Fibroblast of gingiva (primary cell): Measurements from ENCODE around the gene COQ10A.
"Not testable (repeated sequence)": the region's sequence is repeated elsewhere in the genome, so short reads cannot be mapped to it uniquely, and the experiment has no call there.

Experiments used
- DNase-seq: peaks from one replicate; pipeline ENCODE4 v3.0.0-alpha.2; 2011; ENCODE audit warnings: low read depth

Gene COQ10A

DNA sequence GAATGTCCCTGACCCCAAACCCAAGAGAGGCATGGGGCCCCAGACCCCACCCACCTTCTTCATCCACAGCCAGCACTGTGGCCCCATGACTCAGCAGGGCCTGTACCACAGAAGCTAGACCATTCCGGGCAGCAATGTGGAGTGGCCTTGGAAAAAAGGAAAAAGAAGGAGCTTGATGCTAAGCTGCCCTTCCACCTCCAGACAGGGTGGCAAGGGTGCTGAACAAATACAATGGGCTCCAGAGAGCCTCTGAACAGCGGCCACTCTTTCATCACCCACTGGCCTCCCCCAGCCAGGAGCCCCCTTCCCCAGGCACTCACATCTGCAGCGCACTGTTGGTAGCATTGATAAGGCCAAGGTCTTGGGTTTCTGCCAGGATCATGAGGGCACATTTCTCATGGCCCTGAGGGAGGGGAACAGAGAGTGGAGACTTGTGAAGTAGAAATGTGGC is 23.0 kb upstream of the COQ10A start:
- DNase-seq = no peak

DNA sequence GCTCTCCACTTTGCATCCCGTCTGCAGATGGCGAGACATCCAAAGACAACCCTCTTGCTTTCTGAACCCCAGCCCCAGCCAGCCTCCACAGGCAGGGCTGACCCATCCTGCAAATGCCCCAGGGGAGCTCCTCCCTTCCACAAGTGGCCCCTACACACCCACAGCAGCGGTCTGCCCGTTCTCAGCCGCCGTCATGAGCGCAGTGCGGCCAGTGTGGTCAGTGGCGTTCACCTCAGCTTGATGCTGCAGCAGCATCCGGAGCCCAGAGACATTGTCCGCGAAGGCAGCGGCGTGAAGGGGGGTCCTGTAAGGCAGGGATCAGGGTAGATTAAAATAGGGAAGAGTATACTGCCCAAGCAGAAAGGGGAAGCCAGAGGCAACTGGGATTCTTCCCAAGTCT is 22.2 kb upstream of the COQ10A start:
- no peak for DNase-seq

DNA sequence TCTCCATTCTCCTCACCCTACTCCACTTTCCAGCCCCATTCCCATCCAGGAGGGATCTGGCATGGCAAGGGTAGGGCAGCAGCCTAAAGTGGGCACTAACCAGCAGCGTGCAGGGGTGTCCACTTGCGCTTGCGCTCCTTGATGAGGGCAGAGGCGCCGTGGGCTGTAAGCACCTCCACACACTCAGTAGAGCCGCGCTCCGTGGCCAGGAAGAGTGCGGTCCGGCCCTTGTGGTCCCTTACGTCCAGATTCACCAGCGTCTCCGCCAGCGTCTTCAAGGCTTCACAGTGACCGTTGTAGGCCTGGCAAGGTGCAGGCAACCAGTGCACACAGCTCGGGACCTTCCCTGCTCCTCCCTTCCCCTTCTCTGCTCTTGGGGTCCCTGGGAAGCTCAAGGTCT is 18.8 kb upstream of the COQ10A start:
- no peak for DNase-seq

DNA sequence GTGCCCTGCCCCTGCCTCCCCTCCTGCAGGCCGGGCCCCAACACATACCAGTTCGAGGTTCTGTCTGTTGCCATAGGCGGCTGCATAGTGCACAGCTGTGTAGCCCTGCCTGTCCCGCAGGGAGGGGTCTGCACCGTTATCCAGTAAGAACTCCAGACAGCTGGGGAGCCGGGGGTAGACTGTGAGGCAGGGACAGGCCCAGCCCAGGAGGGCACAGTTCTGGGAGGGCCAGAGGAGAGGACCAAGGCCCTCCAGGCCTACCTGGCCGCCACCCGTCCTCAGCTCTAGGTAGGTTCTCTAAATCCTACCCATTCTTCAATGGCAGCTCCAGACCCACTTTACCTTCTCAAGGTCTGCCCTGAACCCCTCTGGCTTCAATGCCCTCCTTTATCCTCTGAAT is 18.0 kb upstream of the COQ10A start:
- no peak for DNase-seq

DNA sequence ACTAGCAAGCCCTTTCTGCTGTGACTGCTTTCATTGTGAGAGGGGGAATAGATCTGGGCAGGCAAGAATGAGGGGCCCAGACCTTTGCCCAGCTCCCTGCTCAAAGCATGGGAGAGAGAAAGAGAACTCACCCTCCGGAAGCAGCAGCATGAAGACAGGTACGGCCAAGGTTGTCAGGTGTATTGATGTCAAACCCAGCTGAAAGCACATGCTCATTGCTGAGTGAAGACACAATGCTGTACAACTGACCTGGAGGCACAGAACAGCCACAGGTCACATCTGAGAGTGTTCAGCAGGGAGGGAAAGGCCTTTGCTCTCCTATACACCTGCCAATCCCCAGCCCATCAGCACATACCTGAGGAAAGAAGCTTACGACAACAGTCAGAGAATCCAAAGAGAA is 14.1 kb upstream of the COQ10A start:
- no peak for DNase-seq

DNA sequence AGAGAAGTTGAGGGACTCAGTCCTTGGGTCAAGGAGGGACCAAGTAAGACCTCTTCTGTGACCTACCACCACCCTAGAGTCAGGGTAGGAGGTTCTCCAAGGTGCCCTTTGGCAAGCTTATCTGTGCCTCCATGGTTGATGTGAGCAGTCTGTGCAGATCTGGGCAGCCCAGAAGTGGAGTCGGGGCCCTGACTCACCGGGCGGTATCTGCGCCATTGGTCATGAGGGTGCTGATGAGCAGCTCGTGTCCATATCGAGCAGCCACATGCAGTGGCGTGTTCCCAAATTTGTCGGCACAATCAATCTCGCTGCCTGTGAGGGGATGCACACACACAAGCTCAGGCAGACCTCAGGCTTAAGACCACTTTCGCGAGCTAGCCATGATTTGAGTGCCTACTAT is 13.7 kb upstream of the COQ10A start:
- no peak for DNase-seq

DNA sequence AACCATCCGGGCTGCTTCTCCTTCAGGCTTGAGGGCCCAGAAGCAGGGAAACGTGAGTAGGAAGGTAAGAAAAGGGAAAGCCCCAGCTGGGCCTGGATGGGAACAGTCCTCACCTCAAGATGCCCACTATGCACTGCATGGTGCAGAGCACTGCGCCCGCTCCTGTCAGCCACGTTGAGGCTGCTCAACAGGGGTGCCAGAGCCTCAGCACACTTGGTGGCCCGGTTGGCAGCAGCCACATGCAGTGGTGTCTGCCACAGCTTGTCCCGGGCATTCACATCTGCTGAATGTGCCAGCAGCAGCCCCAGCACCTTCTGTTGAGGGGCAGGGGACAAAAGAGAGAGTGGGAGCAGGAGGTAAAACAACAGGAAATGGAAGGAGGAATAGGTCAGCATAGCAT is 11.1 kb upstream of the COQ10A start:
- DNase-seq = no peak

DNA sequence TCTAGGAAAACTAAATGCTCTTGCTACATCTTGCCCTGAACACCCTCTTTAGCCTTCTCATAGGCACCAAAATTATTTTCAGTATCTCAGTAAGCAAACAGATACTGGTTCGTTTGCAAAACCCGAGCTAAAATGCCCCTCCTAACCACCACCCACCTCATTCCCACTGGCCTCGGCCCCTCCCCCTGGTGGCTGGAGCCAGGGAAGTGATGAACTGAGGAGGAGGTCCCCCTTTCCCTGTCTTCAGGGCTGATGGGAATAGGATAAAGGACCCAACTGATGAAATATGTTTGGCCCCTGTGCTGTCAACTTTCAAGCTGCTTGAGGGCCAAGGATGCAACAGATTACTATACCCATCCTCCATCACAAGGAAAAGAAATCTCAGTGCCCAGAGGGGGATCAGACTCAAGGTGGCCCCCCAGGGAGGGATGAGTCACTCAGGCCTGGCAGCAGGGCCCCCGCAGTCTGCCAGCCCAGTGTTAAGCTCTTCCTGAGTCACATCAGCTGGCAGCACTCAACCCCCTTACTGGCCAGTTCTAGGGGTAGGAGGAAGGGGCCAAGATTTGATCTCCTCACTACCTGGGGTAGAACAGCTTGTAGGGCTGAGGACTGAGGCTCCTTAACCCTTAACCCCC is 10.3 kb upstream of the COQ10A start:
- DNase-seq = peak; percentile 80

DNA sequence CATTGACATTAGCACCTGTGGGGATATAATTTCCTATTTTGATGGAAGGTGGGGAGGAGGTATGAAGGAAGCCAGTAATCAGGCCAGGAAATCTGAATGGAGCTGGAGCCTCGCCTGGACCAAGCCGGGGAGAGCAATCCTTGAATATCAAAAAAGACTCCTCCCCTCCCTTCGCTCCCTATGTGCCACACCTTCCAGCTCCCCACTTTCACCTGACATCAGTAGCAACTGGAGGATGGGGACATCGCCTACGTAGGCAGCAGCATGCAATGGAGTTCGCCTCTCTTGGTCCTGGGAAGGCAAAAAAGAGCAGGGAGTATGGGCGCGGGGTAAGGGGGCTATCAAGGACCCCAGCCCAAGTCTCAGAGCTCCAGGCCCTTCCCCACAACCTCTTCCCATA is 9.7 kb upstream of the COQ10A start:
- no peak for DNase-seq

DNA sequence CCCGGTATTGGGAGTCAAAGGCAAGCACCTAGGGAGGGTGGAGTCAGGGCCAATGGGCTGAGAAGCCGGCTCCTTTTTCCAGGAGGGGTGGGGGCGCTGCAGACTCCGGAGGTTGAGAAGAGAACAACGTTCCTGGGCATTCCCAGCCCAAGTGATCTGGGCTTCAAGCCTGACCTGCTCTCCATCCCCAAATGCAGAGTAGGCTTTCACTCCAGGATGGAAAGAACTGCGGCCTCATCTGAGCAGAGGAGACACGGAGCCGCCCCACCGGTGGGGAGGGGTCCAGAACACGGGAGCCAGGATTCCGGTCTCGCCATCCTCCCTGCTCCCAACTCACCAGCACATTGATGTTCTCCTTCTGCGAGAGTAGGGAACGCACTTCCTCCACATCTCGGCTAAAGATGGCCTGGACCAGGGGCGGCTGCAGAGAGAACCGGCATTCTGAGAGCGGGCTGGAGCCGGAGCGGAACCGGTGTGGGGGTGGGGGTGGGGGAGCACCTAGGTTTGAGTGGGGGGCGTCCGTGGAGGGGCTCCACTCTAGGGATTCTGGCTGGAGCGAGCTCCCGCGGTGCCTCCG is 9.2 kb upstream of the COQ10A start:
- DNase-seq = no peak

DNA sequence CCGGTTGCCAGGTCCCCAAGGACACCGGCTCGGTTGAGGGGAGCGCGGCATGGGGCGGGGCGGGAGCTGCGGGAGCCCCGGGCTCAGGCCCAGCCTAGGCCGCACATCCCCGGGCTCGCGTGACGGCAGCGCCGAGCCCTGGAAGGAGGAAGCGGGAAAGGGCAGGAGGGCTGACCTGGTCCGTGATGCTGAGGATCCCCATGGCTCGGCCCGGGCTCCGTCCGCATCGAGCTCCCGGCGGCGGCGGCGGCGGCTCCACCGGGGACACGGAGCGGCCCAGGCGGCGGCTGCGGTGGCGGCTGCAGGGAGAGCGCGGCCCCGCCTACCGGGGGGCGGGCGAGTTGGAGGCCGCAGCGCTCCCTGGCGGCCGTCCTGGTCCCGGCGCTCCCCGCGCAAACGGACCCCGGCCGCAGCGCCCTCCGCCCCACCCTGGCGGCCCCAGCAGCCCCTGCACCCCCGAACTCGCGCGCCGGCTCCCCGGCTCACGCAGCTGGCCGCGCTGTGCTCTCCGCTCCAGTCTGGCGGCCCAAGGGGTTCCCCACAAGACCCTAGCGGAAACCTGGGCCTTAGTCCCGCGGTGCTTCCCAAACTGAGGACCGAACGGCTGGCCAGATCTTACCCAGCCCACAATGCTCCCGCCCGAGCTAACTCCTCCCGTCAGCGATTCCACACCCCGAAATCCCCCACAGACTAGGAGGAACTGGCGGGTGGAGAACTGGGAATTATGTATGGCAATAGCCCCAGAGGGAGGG is 8.5 kb upstream of the COQ10A start, which contains the start of gene ANKRD52:
ANKRD52 (minus strand) TSS at position 317 of the 752 bp plus-strand sequence; CDS start at position 202, 115 bp downstream.
- peak; percentile 83 for DNase-seq

DNA sequence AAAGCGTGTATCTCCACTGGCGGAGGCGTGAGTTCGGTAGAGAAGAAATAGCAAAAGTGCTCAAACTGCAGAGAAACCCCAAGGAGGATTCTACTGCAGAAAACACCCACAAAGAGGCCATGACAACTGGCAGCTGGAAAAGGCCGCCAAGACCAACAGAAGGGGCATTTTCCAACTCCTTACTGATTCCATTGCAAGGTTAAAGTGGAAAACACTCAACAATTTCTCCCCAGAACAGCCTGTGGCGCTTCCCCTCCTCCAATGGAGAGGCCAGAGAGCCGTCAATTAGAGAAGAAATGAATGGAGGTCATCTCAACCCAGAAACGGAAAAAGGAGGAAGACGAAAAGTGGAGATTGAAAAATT is 7.9 kb upstream of the COQ10A start:
- no peak for DNase-seq

DNA sequence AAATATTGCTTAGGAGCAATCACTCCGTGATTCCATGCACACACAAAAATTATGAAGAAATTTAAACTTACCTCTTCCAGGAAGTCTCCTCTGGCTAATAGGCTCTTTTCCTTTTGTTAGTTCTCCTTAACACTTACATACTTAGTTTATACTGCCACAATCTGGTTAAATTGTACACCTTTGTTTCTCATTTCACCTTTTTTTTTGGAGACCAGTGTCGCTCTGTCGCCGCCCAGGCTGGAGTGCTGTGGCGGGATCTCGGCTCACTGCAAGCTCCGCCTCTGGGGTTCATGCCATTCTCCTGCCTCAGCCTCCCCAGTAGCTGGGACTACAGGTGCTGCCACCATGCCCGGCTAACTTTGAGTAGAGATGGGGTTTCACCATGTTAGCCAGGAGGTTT is 6.4 kb upstream of the COQ10A start:
- no peak for DNase-seq

DNA sequence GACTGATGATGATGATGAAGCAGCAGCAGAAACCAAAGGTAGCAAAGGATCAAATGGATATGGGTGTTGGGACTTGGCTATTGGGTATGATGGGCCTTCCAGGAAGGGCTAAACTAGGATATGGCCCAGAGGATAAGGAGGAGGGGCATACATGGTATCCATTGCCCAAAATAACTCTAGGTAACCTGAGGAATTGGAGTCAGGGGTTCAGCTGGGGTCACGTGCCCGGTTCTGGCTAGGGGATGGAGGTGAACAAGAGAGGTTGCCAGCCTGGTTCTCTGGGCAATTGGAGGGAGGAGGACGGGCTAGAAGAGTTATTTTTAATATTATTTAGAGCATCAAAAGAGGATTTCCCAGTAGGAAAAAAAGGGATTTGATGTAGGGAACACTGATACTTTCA is 5.8 kb upstream of the COQ10A start:
- no peak for DNase-seq

DNA sequence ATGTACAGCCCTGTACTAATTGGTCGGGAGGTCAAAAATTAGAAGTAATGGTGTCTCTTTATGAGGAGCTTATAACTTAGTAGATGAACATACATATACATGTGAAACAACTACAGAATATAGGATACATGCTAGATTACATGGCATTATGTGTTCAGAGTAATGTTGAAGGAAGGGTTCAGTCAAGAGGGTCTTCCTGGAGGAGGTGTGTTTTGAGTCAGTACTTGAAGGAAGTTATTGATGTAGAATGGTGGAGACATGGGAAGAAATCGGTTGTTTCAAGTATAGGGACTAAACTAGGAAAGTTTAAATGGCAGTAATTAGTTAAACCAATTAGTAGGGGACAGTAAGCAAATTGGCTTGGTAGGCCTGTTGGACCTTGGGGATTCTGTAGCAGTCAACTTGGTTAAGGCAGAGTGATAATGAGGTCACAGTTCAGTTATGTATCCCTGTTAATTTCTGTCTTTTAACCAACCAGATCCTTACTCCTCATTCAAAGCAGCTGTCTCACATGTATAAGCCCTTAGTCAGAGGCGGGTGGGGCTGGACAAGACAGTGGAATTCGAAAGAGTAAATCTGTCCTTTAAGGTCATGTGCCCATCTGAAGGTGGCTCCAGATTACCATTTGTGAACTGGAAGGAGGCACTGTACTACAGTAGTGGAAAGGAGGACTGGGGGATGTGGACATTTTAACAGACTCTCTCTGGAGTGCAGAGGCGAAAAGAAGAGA is 5.1 kb upstream of the COQ10A start:
- DNase-seq = peak; percentile 73

DNA sequence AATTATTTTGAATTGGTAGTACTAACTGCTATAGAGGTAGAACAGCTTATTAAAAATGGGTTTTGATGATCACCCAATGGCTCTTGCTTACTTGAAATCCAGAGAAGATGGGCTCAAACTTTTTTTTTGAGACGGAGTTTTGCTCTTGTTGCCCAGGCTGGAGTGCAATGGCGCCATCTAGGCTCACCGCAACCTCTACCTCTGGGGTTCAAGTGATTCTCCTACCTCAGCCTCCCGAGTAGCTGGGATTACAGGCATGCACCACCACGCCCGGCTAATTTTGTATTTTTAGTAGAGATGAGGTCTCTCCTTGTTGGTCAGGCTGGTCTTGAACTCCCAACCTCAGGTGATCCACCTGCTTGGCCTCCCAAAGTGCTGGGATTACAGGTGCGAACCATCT is 3.8 kb upstream of the COQ10A start:
- DNase-seq = not testable (repeated sequence)

DNA sequence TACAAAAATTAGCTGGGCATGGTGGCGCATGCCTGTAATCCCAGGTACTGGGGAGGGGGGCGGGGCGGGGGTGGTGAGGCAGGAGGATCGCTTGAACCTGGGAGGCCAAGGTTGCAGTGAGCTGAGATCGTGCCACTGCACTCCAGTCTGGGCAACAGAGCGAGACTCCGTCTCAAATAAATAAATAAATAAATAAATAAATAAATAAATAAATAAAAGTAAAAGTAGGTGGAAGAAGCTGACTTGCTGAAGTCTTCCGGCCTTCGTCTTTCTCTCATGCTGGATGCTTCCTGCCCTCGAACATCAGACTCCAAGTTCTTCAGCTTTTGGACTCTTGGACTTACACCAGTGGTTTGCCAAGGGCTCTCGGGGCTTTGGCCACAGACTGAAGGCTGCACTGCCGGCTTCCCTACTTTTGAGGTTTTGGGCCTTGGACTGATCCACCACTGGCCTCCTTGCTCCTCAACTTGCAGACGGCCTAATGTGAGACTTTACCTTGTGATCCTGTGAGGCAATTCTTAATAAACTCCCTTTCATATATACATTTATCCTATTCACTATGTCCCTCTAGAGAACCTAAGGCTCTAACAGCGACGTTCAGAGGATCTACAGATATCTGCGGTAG is 562 bp upstream of the COQ10A start:
- not testable (repeated sequence) for DNase-seq

DNA sequence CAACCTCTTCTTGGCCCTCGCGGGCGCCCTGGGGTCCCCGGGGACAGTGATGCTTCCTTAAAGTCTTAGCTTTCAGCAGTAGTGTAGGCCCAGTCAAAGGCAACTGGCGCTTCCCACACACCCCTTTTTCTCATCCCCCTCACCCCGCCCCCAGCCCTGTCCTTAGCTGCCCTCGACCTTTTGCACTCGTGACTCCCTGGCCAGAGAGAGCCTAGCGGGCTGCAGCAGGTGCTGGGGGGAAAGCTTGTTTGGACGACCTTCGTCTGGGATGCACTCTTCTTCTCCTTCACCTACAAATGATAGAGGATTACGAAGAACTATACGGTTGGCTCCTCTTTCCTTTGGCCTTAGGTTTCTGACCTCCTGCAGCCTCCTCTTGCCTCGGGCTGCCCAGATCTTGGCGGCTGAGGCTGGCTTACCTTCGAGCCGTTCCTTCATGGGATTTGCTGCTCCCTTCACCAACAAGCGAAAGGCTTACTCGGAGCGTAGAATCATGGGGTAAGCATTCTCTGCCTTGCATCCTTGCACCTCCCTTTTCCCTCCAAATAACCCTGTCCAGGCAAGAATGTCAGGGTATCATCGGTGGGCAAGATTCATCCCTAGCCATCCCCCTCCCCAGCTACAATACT is 815 bp downstream of the COQ10A start:
- peak; percentile 20 for DNase-seq

DNA sequence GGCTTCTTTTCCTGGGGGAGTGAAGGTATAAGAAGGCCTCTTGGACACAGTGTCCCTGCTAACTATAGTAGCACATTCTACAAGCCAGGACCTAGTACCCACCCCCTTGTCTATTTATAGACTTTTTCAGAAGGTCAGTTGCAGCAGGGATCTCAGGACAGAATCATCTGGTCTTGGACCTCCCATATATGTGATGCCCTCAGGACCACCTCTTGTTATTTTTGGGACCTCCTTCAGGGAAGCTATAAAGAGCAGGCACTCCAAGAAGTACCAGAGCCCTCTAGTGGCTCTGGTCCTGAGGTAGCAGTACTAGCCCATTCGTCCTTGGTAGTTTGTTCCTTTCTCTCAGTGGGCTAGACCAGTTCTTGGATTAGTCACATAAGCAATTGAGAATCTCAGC is 4.3 kb downstream of the COQ10A start:
- peak; percentile 13 for DNase-seq

DNA sequence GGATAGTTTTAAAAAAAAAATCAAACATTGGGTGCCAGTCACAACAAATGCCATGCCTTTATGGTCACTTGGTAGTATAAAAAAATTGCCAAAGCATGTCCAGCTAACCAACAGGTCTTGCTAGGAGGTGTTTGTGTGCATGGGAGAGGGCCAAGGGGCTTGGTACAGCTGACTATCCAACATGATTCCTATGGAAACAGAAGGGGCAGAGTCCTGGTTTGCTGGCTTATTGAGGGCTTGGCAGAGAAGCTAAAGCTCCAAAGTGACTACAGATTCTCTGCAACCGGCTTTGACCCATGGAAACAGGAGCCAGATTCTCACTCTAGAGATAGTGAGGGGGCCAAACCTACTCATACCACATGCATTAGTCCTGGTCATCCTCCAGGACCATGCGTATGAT is 5.7 kb downstream of the COQ10A start:
- not testable (repeated sequence) for DNase-seq

DNA sequence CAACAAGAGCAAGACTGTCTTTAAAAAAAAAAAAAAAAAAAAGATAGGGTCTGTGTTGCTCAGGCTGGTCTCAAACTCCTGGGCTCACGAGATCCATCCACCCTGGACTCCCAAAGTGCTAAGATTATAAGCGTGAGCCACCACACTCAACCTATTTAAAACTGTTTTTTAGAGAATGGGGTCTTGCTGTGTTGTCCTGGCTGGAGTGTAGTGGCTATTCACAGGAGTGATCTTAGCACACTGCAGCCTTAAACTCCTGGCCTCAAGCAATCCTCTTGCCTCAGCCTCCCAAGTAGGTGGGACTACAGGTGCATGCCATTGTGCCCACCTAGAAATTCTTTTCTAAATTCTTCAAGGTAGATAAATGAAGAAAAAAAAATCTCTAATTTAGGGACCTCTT is 7.6 kb downstream of the COQ10A start:
- DNase-seq = no peak

DNA sequence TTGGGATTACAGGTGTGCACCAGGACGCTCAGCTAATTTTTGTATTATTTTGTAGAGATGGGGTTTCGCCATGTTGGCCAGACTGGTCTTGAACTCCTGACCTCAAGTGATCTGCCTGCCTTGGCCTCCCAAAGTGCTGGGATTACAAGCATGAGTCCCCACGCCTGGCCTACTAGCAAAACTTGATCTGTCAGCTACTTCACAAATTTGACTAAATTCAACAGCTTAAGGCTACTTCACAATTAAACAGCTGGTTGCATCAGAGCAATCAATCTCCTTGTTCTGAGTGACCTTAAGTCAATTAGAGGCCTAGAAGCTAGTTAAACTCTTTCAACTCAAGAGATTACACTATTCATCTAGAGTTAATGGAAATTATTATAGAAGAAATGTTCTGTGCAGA is 12.2 kb downstream of the COQ10A start:
- no peak for DNase-seq
